LNCAP (cell line): ENCODE results near the gene DPYD.

Experiments
- TF ChIP-seq, protein P1 (sequence below): fragments of 450-650 bp; IDR thresholded peaks from 2 replicates; pipeline ENCODE4 v1.5.1; 2017; ENCODE audit warnings: mild to moderate bottlenecking

The DPYD gene

GRCh38 chr1:97351846-97352245 lies 569.0 kb downstream of the DPYD start:
- TF ChIP-seq, protein P1, sequence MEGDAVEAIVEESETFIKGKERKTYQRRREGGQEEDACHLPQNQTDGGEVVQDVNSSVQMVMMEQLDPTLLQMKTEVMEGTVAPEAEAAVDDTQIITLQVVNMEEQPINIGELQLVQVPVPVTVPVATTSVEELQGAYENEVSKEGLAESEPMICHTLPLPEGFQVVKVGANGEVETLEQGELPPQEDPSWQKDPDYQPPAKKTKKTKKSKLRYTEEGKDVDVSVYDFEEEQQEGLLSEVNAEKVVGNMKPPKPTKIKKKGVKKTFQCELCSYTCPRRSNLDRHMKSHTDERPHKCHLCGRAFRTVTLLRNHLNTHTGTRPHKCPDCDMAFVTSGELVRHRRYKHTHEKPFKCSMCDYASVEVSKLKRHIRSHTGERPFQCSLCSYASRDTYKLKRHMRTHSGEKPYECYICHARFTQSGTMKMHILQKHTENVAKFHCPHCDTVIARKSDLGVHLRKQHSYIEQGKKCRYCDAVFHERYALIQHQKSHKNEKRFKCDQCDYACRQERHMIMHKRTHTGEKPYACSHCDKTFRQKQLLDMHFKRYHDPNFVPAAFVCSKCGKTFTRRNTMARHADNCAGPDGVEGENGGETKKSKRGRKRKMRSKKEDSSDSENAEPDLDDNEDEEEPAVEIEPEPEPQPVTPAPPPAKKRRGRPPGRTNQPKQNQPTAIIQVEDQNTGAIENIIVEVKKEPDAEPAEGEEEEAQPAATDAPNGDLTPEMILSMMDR = no peak

GRCh38 chr1:97350662-97351061 lies 570.2 kb downstream of the DPYD start:
- TF ChIP-seq, protein P1 = no peak

DNA sequence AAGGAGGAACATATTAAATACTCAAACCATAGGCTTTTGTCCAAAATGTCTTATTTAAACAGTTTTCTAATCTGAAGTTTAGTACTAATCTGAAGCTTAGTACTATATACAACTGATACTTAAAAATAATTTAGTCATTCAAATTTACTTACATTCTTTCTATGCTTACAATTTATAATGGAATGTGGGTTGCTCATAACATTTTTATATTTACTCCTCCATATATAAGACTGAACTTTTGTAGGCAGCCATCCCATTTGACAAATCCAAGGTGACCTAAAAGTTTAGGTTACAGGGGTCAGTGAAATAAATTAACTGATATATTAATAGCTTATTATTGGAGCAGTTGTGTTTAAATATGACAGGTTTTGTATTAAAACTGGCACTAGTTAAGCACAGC lies 570.6 kb downstream of the DPYD start:
- TF ChIP-seq, protein P1 = no peak

- TF ChIP-seq, protein P1 = no peak
Observed at GRCh38 chr1:97348599-97349265, 572.1 kb downstream of the DPYD start.

- TF ChIP-seq, protein P1 = no peak
Observed at GRCh38 chr1:97340951-97341350, 579.9 kb downstream of the DPYD start.

GRCh38 chr1:97338347-97338746 lies 582.5 kb downstream of the DPYD start:
- TF ChIP-seq, protein P1 = no peak

GRCh38 chr1:97337250-97338030 lies 583.4 kb downstream of the DPYD start:
- TF ChIP-seq, protein P1 = no peak
